Nephron (organoid): Measurements from ENCODE around the gene SH3RF3.

Experiments used
- H3K27ac Mint-ChIP-seq, 3 experiments: 2 replicates each; pipeline ENCODE4 v1.8.0; 2020; ENCODE audit warnings: mixed read lengths in 3 of 3, mild to moderate bottlenecking in 2 of 3, moderate library complexity in 1 of 3
- H3K27me3 Mint-ChIP-seq: 2 replicates; pipeline ENCODE4 v1.8.0; 2021; ENCODE audit warnings: low read depth, mild to moderate bottlenecking, moderate library complexity, mixed read lengths
- H3K36me3 Mint-ChIP-seq: 2 replicates; pipeline ENCODE4 v1.8.0; 2020; ENCODE audit warnings: low read depth, mixed read lengths
- H3K4me1 Mint-ChIP-seq: 2 replicates; pipeline ENCODE4 v1.8.0; 2020; ENCODE audit warnings: mixed read lengths
- H3K4me3 Mint-ChIP-seq, 3 experiments: 2 replicates each; pipeline ENCODE4 v1.8.0; 2020; ENCODE audit warnings: mild to moderate bottlenecking in 3 of 3, mixed read lengths in 3 of 3, moderate library complexity in 2 of 3
- H3K9me3 Mint-ChIP-seq: 2 replicates; pipeline ENCODE4 v1.8.0; 2020; ENCODE audit warnings: mixed read lengths
- TF ChIP-seq, protein P1 (sequence below), 3 experiments: fragments of 200-600 bp; sonication (generic); IDR thresholded peaks; one replicate each; pipeline ENCODE4 v1.5.0; 2021; ENCODE audit warnings: antibody characterized with exemption in 3 of 3; ENCODE audit not compliant: unreplicated experiment in 3 of 3

SH3RF3 gene

DNA sequence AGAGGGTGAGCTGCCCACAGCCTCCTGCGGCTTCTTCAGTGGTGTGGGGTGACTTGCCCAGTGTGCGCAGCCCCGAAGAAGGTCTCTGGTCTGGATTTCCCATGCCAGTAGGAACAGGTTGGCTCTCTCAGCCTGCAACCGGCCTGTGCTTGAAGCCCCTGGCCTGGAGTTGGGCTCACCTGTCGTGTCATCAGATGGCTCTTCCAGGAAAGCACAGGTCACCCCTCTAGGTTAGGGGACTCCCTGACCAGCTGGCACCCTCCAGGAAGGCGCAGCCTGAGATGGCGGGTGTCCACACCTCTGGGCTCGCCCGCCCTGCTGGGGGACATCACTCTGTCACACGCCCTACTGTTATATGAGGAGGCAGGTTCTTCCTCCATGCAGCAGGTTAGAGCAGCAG lies 304.9 kb downstream of the SH3RF3 start:
- no peak overlapping the region for H3K27ac Mint-ChIP-seq
- TF ChIP-seq, protein P1, sequence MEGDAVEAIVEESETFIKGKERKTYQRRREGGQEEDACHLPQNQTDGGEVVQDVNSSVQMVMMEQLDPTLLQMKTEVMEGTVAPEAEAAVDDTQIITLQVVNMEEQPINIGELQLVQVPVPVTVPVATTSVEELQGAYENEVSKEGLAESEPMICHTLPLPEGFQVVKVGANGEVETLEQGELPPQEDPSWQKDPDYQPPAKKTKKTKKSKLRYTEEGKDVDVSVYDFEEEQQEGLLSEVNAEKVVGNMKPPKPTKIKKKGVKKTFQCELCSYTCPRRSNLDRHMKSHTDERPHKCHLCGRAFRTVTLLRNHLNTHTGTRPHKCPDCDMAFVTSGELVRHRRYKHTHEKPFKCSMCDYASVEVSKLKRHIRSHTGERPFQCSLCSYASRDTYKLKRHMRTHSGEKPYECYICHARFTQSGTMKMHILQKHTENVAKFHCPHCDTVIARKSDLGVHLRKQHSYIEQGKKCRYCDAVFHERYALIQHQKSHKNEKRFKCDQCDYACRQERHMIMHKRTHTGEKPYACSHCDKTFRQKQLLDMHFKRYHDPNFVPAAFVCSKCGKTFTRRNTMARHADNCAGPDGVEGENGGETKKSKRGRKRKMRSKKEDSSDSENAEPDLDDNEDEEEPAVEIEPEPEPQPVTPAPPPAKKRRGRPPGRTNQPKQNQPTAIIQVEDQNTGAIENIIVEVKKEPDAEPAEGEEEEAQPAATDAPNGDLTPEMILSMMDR (IDR thresholded peaks at IDR 0.05; ENCODE audit: unreplicated experiment in 3 of 3): no peak
- no peaks in the 10 kb centered on the region for H3K9me3 Mint-ChIP-seq
- no peaks in the 10 kb centered on the region for H3K36me3 Mint-ChIP-seq
- peaks cover 23% of the 10 kb centered on the region for H3K4me1 Mint-ChIP-seq
- peaks cover 22% of the 10 kb centered on the region for H3K27me3 Mint-ChIP-seq
- no peak overlapping the region for H3K4me3 Mint-ChIP-seq

DNA sequence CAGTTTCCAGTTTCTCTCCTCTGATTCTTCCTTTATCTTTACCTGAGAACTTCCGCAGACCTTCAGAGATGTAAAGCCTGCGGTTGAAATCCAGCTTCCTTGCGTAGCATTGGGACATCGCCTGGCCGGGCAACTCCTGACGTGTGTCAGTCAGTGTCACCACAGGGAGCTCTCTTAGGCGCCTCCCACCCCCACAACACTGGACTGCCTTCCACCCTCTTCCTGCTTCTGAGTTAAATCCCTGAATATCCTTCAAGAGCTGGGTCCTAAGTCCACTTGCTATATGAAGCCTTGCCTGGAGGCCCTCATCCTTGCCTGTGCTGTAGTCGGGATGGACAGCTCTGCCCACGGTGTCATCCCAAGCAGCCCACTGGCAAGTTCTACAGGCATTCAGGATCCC lies 305.3 kb downstream of the SH3RF3 start:
- H3K27ac Mint-ChIP-seq: peak overlapping the region in 1 of 3 experiments; percentile 22
- no peaks in the 10 kb centered on the region for H3K36me3 Mint-ChIP-seq
- no peaks in the 10 kb centered on the region for H3K9me3 Mint-ChIP-seq
- peaks cover 27% of the 10 kb centered on the region for H3K4me1 Mint-ChIP-seq
- peaks cover 22% of the 10 kb centered on the region for H3K27me3 Mint-ChIP-seq
- no peak overlapping the region for H3K4me3 Mint-ChIP-seq
- TF ChIP-seq, protein P1 (IDR thresholded peaks at IDR 0.05; ENCODE audit: unreplicated experiment in 3 of 3): no peak

DNA sequence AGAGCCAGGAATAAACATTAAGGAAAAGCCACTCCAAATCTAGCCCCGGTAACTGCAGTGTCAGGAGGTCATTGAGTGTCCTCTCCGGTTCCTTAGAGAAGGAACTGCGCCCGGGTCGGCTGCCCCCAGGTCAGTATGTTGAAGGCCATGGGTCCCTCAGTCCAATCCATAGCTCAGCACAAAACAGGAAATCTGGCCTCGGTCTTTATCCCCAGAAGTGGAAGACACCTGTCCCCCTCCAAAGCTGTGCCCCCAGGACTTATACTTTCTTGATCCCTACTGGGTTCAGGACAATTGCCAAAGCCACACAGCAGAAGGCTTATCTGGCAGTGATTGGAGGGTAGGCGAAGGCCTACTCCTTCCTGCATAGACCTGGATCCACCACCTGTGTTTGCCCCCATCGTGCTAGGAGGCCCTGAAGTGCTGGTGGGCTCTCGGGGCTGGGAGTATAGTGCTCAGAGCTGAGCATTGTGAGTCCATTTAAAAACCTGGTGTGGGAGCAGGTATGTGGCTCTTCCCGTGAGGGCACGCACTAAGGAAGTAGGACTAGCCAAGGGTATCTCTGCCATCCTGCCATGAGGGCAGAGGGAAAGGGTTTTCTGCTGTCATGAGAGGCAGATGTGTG lies 306.2 kb downstream of the SH3RF3 start:
- TF ChIP-seq, protein P1 (IDR thresholded peaks at IDR 0.05; ENCODE audit: unreplicated experiment in 3 of 3): no peak
- Mint-ChIP-seq H3K27me3 (peaks cover 25% of the 10 kb centered on the region), H3K36me3 (peaks cover 7% of the 10 kb centered on the region), H3K4me3 (no peak overlapping the region), H3K4me1 (peaks cover 33% of the 10 kb centered on the region), H3K9me3 (peaks cover 6% of the 10 kb centered on the region), H3K27ac (no peak overlapping the region)

DNA sequence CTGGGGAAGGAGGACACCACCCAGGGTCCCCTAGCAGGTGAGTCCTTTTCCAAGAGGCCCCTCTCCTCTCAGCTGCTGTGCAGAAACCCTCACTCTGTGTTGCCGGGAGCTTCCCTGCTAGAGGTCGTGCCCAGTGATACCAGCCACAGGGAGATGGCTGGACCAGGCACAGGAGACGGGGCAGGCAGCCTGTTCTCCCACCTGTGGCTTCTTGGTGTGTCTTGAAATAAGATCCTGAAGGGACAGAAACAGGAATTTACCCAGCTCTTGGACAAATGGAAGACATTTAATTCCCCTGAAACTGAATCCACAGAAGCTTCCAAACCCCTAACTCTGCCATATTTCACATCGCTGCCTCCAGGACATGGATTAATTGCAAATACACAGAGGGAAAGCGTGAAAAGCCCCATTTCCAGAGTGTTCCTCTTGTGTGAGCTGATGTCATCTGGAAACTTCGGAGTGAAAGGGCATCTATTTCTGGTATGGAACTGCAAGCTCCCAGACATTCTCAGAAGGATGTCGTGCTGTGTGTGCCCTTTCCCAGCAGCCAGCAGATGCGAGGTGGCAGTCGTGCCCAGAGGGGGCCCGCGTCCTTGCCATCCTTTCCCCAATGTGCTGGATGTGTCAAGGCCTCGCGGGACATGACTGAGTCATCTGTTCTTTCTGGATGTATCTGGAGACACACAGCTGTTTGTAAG lies 307.0 kb downstream of the SH3RF3 start:
- peaks cover 33% of the 10 kb centered on the region for H3K4me1 Mint-ChIP-seq
- peaks cover 18% of the 10 kb centered on the region for H3K27me3 Mint-ChIP-seq
- TF ChIP-seq, protein P1 (IDR thresholded peaks at IDR 0.05; ENCODE audit: unreplicated experiment in 3 of 3): no peak
- peaks cover 12% of the 10 kb centered on the region for H3K9me3 Mint-ChIP-seq
- peak overlapping the region; percentile 28 to 73 (median 29) for H3K27ac Mint-ChIP-seq
- H3K4me3 Mint-ChIP-seq: no peak overlapping the region
- H3K36me3 Mint-ChIP-seq: peaks cover 14% of the 10 kb centered on the region

DNA sequence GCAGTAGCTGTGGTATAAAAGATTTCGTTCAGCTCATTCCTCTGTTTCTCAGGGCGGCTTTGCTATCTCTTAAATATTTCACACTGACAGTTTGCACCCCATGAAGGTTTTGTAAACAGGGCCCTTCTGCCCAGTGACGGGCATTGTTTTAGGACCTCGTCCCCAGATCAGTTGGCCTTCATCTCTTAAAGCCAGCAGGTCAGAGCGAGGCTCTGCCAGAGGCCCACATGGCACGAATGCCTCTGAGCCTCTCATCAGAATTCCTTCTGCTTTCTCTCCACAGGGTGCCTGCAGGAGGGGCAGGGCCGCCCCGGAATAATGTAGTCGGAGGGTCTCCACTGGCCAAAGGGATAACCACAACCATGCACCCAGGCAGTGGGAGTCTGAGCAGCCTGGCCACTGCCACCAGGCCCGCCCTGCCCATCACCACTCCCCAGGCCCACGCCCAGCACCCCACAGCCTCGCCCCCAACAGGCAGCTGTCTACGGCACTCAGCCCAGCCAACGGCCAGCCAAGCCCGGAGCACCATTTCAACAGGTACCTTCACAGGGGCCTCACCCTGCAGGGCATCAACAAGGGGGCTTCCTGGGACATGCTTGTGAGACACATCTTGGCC lies 307.7 kb downstream of the SH3RF3 start:
- Mint-ChIP-seq H3K27ac (peak overlapping the region; percentile 28 to 73 (median 29)), H3K9me3 (peaks cover 19% of the 10 kb centered on the region), H3K4me3 (no peak overlapping the region), H3K27me3 (peaks cover 16% of the 10 kb centered on the region), H3K36me3 (peaks cover 21% of the 10 kb centered on the region), H3K4me1 (peaks cover 33% of the 10 kb centered on the region)
- TF ChIP-seq, protein P1 (IDR thresholded peaks at IDR 0.05; ENCODE audit: unreplicated experiment in 3 of 3): no peak
